NCI-H2171 treated with DMSO at 0.1 percent for 48 hours (cell line): ENCODE data around the gene MERTK.
A peak's percentile ranks its signal among the peaks of the same experiment; 100 is the strongest.
"Not testable (repeated sequence)": the region's sequence is repeated elsewhere in the genome, so short reads cannot be mapped to it uniquely, and the experiment has no call there.

Source experiments
- DNase-seq: peaks from one replicate; lab custom pipeline; 2025; lab: John Stamatoyannopoulos, UW

MERTK gene

GRCh38 chr2:111946294-111947114, 48.1 kb downstream of the MERTK start:
- peak; percentile 56 for DNase-seq

- DNase-seq = no peak
These were observed 48.8 kb downstream of the MERTK start for GRCh38 chr2:111947219-111947618.

DNA sequence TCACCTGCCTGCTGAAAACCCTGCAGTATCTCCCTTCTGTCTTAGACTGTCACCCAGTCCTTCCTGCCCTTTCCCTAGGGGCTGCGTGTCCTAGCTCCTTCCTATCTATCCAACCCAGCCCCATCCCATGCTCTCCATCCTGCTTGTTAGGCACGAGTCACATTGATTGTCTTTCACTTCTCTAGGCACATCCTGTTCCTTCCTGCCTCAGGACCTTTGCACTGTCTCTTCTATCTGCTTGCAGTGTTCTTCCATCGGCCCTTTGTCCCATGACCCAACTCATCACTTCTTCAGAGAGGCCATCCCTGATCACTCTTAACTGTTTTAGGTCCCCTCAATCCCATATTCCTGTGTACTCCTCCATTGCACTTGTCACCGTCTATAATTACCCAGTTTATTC, 50.4 kb downstream of the MERTK start:
- DNase-seq = no peak

GRCh38 chr2:111950236-111950635, 51.8 kb downstream of the MERTK start:
- no peak for DNase-seq

DNA sequence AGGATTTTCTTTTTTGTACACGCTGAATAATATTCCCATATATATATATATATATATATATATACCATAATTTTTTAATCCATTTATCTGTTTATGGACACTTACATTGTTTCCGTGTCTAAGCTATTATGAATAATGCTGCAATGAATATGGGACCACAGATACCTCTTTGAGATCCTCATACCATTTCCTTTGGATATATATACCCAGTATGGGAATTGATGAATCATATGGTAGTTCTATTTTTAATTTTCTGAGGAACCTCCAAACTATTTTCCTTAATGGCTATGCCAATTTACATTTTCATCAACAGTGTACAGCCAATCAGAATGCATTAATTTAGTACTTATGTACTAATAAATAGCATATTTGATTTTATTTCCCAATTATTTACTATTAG, 53.1 kb downstream of the MERTK start:
- DNase-seq = no peak

DNA sequence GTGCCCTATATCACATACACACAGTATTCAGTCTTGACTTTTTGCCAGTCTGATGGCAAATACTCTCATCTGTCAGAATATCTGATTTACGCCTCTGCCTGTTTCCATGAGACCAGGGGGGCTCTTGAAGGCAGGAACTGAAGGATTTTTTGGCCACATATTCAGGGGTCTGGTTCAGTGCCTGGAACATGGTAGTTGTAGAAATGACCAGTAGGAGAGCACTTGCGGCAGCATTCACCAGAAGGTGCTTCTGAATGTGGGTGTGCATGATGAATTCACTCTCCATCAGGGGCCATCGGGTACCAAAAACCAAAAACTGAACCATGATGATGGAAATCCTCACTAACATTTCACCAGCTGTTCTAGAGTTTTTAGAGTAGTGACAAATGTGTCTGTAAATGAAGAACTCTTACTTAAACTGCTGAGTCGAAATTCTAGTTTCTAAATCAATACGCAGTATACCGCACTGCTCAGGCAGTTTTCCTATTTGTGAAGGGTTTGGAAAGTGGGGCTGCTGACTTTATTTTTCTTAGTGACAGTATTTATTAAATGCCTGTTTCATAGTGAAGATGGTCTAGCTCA, 54.6 kb downstream of the MERTK start:
- no peak for DNase-seq

- DNase-seq = no peak
These were observed 56.4 kb downstream of the MERTK start for GRCh38 chr2:111954602-111955332.

DNA sequence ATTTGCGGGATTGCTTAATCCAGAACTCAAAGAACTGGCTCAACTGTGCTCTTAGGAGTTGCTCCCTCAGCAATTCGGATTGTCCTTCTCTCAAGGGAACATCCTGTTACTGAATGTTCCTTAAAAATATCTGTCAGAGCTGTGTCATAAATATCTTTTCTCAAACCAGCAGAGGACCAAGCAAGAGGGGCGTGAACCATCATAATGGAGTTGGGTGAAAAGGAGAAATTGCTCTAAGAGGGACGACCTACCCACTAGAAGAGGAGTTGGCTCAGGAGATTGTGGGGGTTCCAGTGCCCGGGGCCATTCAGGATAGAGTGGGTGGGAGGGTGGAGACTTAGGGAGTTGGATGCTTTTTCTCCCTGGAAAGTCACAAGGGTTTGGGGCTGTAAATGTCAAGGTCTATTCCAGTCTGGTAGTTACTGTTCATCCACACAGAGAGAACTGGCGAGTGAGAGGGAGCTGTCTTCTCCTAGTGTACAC, 59.5 kb downstream of the MERTK start:
- DNase-seq = no peak

- DNase-seq = no peak
These were observed 60.5 kb downstream of the MERTK start for GRCh38 chr2:111958901-111959300.

- no peak for DNase-seq
These were observed 63.3 kb downstream of the MERTK start for GRCh38 chr2:111961663-111962062.

DNA sequence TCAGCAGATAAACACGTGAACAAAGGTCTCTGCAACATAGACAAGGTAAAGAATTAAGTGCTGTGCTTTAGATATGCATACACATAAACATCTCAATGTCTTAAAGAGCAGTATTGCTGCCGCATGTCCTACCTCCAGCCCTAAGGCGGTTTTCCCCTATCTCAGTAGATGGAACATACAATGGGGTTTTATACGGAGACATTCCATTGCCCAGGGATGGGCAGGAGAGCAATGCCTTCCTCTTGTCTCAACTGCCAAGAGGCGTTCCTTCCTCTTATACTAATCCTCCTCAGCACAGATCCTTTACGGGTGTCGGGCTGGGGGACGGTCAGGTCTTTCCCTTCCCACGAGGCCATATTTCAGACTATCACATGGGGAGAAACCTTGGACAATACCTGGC, 64.7 kb downstream of the MERTK start:
- not testable (repeated sequence) for DNase-seq

- not testable (repeated sequence) for DNase-seq
These were observed 65.1 kb downstream of the MERTK start for GRCh38 chr2:111963508-111963907.

- DNase-seq = no peak
These were observed 66.7 kb downstream of the MERTK start for GRCh38 chr2:111965062-111965461.

GRCh38 chr2:111966241-111966640, 67.8 kb downstream of the MERTK start:
- DNase-seq = no peak

DNA sequence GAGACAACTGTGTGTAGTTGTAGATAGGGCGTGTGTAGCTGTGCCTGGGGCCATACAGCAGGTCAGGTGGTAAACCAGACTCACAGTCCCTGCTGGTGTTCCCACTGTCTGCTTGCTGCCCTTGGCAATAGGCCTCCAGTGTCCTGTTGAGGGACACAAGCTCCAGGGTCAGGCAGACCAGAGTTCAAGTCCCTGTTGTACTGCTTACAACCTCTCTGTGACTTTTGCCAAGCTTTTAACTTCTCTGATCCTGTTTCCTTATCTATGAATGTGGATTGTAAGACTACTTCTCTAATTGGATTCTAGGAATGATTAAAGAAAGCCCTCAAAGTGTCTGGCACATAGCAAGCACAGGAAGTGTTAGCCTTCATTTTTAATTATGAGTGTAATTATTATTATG, 68.6 kb downstream of the MERTK start:
- no peak for DNase-seq

DNA sequence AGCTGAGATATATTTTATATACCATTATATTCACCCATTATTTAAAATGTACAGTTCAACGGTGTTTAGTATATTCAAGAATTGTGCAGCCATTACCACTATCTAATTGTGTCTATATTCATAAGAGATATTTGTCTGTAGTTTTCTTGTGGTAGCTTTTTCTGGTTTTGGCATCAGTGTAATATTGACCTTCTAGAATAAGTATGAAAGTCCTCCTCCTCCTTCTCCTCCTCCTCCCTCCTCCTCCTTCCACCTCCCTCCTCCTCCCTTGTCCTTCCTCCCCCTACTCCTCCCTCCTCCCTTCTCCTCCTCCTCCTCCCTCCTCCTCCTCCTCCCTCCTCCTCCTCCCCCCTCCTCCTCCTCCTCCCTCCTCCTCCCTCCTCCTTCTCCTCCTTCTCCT, 72.0 kb downstream of the MERTK start:
- DNase-seq = no peak

DNA sequence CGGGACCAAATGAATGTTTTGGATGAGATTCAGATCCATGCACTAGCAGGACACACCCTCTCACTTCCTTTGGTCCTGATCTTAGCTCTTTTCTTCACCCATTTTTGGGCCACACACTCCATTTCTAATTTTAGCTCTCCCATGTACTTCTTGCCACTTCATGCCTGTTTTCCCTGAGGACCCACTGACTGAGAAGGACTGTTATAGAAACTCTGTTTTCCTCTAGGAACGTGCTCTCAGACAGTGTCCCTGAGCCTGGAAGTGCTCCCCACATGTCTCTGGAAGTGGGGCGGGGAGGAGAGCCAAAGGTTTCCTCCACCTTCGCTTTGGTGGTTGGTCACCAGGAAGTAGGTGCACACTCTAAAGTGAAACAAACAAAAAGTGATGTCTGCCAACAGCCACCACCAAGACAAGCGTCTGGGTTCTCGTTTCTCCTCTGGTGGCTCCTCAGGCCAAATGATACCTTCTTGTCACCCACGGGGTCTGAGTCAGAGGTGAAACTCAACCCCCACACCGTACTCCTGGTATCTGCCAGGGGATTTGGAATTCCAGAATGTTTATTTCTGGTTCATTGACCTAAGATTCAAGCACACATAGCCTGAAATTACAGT, 74.7 kb downstream of the MERTK start:
- DNase-seq = peak; percentile 49

- no peak for DNase-seq
These were observed 75.3 kb downstream of the MERTK start for GRCh38 chr2:111973701-111974100.

DNA sequence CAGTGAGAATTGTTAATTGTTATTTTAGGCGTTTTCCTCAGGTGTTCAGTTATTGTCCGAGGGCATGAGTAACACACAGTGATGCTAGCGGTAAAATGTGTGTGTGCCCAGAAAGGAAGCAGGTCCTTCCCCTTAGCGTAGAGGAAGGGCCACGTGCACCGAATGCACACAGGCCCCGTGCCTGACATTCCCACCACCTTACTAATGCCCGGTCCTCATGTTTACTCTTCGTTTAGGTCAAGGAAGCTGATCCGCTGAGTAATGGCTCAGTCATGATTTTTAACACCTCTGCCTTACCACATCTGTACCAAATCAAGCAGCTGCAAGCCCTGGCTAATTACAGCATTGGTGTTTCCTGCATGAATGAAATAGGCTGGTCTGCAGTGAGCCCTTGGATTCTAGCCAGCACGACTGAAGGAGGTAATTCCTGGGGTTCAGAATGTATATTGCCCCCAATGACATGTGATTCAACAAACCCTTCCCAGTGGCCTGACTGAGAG, 76.7 kb downstream of the MERTK start:
- DNase-seq = no peak

- no peak for DNase-seq
These were observed 77.4 kb downstream of the MERTK start for GRCh38 chr2:111975819-111976218.

GRCh38 chr2:111977240-111977639, 78.8 kb downstream of the MERTK start:
- no peak for DNase-seq

- DNase-seq = no peak
These were observed 80.2 kb downstream of the MERTK start for GRCh38 chr2:111978452-111979170.
